Measurements from ENCODE around the gene ARF4. TPM values are rescaled to one million over a fixed set of nuclear protein-coding genes. Genes with fewer than 3 reads are reported as not detected.

ARF4 gene
- total RNA-seq, 3 donors from 2014 or later = 93.6 to 125 (median 120) TPM

DNA sequence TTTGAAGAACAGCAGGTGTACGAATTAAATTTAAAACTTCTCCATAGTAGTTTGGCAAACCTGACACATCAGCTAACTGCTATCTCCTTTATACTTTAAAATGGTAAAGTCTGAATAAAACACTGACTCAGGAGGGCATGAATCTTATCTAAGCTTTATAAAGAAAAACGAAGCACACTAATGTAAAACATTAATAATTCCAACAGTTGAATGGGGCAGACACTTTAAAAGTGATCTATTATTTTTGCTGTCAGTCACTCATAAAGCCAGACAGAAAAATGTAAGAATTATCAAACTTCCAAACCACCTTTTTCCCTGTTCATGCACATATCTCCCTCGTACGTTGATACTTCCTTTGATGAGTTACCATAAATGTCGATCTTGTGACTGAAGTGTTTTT, 2.6 kb downstream of the ARF4 start:
- no peaks in the 10 kb centered on the region for H3K27me3 ChIP-seq
- H3K9me3 ChIP-seq = no peaks in the 10 kb centered on the region
- TF ChIP-seq POLR2A (IDR thresholded peaks at IDR 0.05) (no peak), POLR2AphosphoS5 (IDR thresholded peaks at IDR 0.05) (no peak)
- TF ChIP-seq, protein P1, sequence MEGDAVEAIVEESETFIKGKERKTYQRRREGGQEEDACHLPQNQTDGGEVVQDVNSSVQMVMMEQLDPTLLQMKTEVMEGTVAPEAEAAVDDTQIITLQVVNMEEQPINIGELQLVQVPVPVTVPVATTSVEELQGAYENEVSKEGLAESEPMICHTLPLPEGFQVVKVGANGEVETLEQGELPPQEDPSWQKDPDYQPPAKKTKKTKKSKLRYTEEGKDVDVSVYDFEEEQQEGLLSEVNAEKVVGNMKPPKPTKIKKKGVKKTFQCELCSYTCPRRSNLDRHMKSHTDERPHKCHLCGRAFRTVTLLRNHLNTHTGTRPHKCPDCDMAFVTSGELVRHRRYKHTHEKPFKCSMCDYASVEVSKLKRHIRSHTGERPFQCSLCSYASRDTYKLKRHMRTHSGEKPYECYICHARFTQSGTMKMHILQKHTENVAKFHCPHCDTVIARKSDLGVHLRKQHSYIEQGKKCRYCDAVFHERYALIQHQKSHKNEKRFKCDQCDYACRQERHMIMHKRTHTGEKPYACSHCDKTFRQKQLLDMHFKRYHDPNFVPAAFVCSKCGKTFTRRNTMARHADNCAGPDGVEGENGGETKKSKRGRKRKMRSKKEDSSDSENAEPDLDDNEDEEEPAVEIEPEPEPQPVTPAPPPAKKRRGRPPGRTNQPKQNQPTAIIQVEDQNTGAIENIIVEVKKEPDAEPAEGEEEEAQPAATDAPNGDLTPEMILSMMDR (IDR thresholded peaks at IDR 0.05) = no peak
- H3K36me3 ChIP-seq = no peaks in the 10 kb centered on the region
- intact Hi-C loops (cut with DNase I; ENCODE audit: low total_unique reads) = no loop called here
- no peak for DNase-seq (ENCODE audit: low spot score in 2 of 2)
- H3K4me1 ChIP-seq = peaks cover 4 to 22% of the 10 kb centered on the region in 2 donors
- H3K27ac ChIP-seq = peak overlapping the region in 1 of 2 donors; percentile 99
- peak overlapping the region in 2 of 3 donors; percentile 77 to 88 for H3K4me3 ChIP-seq

- H3K4me1 ChIP-seq = peaks cover 4 to 22% of the 10 kb centered on the region in 2 donors
These were observed 3.0 kb downstream of the ARF4 start for GRCh38 chr3:57594144-57594543.

GRCh38 chr3:57592306-57592705, 4.8 kb downstream of the ARF4 start:
- intact Hi-C loops (cut with DNase I; ENCODE audit: low total_unique reads) = no loop called here
- no peaks in the 10 kb centered on the region for H3K9me3 ChIP-seq
- H3K27ac ChIP-seq = no peak overlapping the region
- no peaks in the 10 kb centered on the region for H3K36me3 ChIP-seq
- H3K4me1 ChIP-seq = peaks cover 4 to 15% of the 10 kb centered on the region in 2 donors
- TF ChIP-seq POLR2A (IDR thresholded peaks at IDR 0.05) = no peak
- no peak for TF ChIP-seq POLR2AphosphoS5 (IDR thresholded peaks at IDR 0.05)
- TF ChIP-seq, protein P1 (IDR thresholded peaks at IDR 0.05) = no peak
- no peaks in the 10 kb centered on the region for H3K27me3 ChIP-seq
- DNase-seq (ENCODE audit: low spot score in 2 of 2) = no peak
- H3K4me3 ChIP-seq = no peak overlapping the region

More at GRCh38 chr3:57594144-57594543, 3.0 kb downstream of the ARF4 start:
- no peak for DNase-seq (ENCODE audit: low spot score in 2 of 2)
- Histone ChIP-seq H3K27me3 (no peaks in the 10 kb centered on the region), H3K9me3 (no peaks in the 10 kb centered on the region), H3K36me3 (no peaks in the 10 kb centered on the region), H3K27ac (no peak overlapping the region), H3K4me3 (peak overlapping the region in 2 of 3 donors; percentile 77 to 88)
- TF ChIP-seq POLR2A (IDR thresholded peaks at IDR 0.05) = no peak
- TF ChIP-seq POLR2AphosphoS5 (IDR thresholded peaks at IDR 0.05) = no peak
- TF ChIP-seq, protein P1 (IDR thresholded peaks at IDR 0.05) = no peak
- intact Hi-C loops (cut with DNase I; ENCODE audit: low total_unique reads) = no loop called here

DNA sequence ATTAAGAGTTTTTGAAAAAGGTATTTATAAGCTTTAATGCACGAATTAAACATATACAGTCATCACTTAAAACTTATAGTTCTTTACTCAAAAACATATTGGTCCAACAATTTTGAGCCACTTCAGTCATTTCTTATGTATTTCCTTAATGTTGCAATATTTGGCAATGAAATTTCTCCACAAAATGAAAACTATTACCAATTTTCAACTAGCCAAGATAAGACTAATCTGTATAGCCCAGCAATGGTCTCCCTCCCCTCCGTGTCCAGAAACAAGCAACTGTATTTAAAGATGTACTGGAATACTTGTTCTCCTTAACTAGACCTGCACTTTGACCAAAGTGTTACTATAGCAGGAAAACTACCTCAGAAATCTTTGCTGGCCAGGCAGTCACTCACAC, 9.2 kb downstream of the ARF4 start:
- TF ChIP-seq, protein P1 (IDR thresholded peaks at IDR 0.05) = no peak
- TF ChIP-seq POLR2AphosphoS5 (IDR thresholded peaks at IDR 0.05) = no peak
- no peak for TF ChIP-seq POLR2A (IDR thresholded peaks at IDR 0.05)
- no peak overlapping the region for H3K27ac ChIP-seq
- no peaks in the 10 kb centered on the region for H3K36me3 ChIP-seq
- no peak overlapping the region for H3K4me3 ChIP-seq
- H3K4me1 ChIP-seq = peaks cover 0 to 4% of the 10 kb centered on the region in 2 donors
- no peaks in the 10 kb centered on the region for H3K27me3 ChIP-seq
- H3K9me3 ChIP-seq = no peaks in the 10 kb centered on the region
- no peak for DNase-seq (ENCODE audit: low spot score in 2 of 2)
- intact Hi-C loops (cut with DNase I; ENCODE audit: low total_unique reads) = no loop called here

DNA sequence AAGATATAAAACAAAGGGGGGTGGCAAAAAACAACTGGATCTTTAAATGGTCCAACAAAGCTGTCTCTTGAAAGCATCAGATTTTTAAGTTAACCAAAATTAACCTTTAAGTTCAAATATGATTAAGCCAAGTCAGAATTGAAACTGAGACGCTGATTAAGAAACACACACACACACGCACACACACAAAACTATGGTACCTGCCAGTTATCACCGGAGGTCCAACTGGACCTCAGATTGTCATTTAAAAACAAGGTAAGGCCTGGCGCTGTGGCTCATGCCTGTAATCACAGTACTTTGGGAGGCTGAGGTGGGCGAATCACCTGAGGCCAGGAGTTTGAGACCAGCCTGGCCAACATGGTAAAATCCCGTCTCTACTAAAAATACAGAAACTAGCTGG, 10.4 kb downstream of the ARF4 start:
- H3K9me3 ChIP-seq = no peaks in the 10 kb centered on the region
- peaks cover 0 to 4% of the 10 kb centered on the region in 2 donors for H3K4me1 ChIP-seq
- no peaks in the 10 kb centered on the region for H3K36me3 ChIP-seq
- no peak overlapping the region for H3K27ac ChIP-seq
- no peaks in the 10 kb centered on the region for H3K27me3 ChIP-seq
- intact Hi-C loops (cut with DNase I; ENCODE audit: low total_unique reads) = no loop called here
- no peak for DNase-seq (ENCODE audit: low spot score in 2 of 2)
- TF ChIP-seq, protein P1 (IDR thresholded peaks at IDR 0.05) = no peak
- TF ChIP-seq POLR2A (IDR thresholded peaks at IDR 0.05) = no peak
- no peak for TF ChIP-seq POLR2AphosphoS5 (IDR thresholded peaks at IDR 0.05)
- H3K4me3 ChIP-seq = no peak overlapping the region

All from breast epithelium (tissue), 4 donors.